Activated naive CD8-positive, alpha-beta T cell treated with anti-CD3 and anti-CD28 coated beads, Interleukin-2, amount 50 U/mL, for 24 hours (primary cell): ENCODE data around the gene DYSF.

Experiments
- ATAC-seq: fragments of 150-1000 bp; cut with Tn5 transposase; one replicate; pipeline ENCODE4 v1.10.0; 2021
- DNase-seq: peaks from one replicate; pipeline ENCODE4 v3.0.0; 2021
- H3K27ac Mint-ChIP-seq: one replicate; pipeline ENCODE4 v1.8.0; 2021; ENCODE audit warnings: mild to moderate bottlenecking, mixed read lengths
- H3K27me3 Mint-ChIP-seq: one replicate; pipeline ENCODE4 v1.8.0; 2021; ENCODE audit warnings: mixed read lengths
- H3K36me3 Mint-ChIP-seq: one replicate; pipeline ENCODE4 v1.8.0; 2021; ENCODE audit warnings: low read depth, mixed read lengths
- H3K4me1 Mint-ChIP-seq: one replicate; pipeline ENCODE4 v1.8.0; 2021; ENCODE audit warnings: mixed read lengths
- H3K4me3 Mint-ChIP-seq: one replicate; pipeline ENCODE4 v1.8.0; 2021; ENCODE audit warnings: mild to moderate bottlenecking, moderate library complexity, mixed read lengths
- H3K9me3 Mint-ChIP-seq: one replicate; pipeline ENCODE4 v1.8.0; 2021; ENCODE audit warnings: mixed read lengths

DYSF gene

DNA sequence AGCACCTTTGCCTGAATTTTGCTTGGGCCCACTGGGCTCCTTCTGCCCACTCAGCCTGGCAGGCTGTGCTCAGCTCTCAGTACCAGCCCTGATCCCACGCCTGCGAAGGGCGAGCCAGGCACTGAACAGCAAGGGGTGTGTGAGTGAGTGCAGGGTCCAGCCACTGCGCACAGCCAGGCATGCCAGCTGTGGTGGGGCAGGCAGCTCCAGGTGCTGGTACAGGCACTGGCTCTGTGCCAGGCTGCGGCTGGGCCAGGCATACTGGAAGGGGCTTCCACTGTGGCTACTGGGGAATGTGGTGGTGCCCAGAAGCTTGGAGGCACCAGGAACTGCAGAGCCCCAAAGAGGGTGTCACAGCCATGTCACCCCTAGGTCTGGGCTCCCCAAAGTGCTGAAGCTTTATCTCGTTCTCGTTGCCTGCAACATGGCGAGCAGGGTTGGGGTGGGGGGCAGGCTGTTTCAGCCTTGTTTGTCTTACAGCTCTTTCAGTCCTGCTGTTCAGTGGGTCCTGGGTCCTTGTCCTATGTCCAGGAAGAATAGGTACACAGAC is 8.8 kb downstream of the DYSF start:
- no peak for ATAC-seq
- no peak for DNase-seq
- no peak overlapping the region for H3K27ac Mint-ChIP-seq
- no peaks in the 10 kb centered on the region for H3K9me3 Mint-ChIP-seq
- H3K4me1 Mint-ChIP-seq, result peaks cover 5% of the 10 kb centered on the region
- no peaks in the 10 kb centered on the region for H3K36me3 Mint-ChIP-seq
- H3K27me3 Mint-ChIP-seq, result peaks cover 8% of the 10 kb centered on the region
- H3K4me3 Mint-ChIP-seq, result no peak overlapping the region

DNA sequence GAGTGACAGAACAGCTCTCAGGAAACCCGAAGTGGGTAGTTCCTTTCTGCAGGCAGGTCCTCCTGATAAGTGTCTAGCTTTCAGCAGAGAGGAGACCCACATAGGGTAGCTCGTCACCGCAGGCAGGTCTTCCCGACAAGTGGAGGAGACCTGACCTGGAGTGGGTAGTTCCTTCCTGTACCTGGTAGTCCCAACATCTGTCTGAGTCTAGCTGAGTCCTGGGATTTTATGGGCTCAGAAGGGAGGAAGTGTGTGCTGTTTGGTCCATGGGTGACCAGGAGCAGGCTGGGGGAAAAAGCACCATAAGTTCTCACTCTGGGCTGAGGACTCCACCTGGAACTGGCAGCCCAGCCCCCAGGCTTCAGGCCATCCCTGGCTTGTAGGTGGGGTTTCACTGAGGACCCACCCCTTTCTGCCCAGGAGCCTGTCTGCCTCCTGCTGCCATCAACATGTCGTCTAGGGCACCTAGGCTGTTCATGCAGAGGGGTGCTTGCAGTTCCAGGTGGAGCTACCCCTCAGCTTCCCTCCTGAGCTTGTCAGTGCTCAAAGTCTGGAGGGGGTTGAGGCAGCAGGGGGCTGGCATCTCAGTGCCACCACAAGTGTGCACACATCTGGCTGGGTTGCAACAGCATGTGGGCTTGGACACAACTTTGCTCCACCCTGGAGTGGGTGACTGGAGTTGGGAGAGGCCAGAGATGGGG is 9.4 kb downstream of the DYSF start:
- ATAC-seq, result no peak
- H3K36me3 Mint-ChIP-seq, result no peaks in the 10 kb centered on the region

DNA sequence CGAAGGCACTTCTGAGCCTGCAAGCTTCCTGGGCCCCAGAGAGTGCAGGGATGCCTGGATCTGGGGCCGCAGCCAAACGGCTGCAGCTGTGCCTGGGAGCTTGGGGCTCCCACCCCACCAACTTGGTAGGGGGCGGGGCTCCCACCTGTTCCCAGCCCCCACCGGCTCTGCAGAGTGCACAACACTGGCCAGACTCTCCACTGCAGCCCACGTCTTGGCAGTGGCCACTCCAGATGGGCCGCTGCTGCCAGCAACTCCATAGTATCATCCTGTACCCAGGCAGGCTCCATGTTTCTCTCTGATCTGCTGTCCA is 9.9 kb downstream of the DYSF start:
- Mint-ChIP-seq H3K9me3 (no peaks in the 10 kb centered on the region), H3K27me3 (peaks cover 16% of the 10 kb centered on the region), H3K4me1 (peaks cover 6% of the 10 kb centered on the region), H3K27ac (no peak overlapping the region), H3K4me3 (no peak overlapping the region), H3K36me3 (no peaks in the 10 kb centered on the region)
- no peak for ATAC-seq
- no peak for DNase-seq

More for the DNA sequence above, 9.4 kb downstream of the DYSF start:
- Mint-ChIP-seq H3K4me1 (peaks cover 6% of the 10 kb centered on the region), H3K27me3 (peaks cover 11% of the 10 kb centered on the region), H3K27ac (no peak overlapping the region), H3K9me3 (no peaks in the 10 kb centered on the region), H3K4me3 (no peak overlapping the region)
- no peak for DNase-seq

DNA sequence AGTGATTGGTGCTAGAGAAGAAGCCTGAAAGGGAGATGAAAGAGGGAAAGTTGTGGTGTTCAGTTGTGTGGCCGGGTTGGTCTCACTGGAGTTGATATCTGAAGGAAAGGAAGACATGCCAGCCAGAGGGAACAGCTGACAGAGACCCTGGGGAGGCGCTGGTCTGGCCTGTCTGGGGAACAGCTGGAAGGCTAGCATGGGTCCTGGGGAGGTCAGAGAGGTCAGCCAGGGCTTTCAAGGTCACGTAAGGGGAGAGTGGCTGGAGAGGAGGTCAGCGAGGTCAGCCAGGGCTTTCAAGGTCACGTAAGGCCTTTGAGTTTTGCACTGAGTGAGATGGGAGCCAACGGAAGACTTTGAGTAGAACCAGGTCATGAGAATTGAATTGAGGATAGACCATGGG is 11.0 kb downstream of the DYSF start:
- Mint-ChIP-seq H3K36me3 (no peaks in the 10 kb centered on the region), H3K9me3 (no peaks in the 10 kb centered on the region), H3K27ac (no peak overlapping the region), H3K4me3 (no peak overlapping the region), H3K27me3 (peaks cover 26% of the 10 kb centered on the region), H3K4me1 (peaks cover 6% of the 10 kb centered on the region)
- DNase-seq (no peak), ATAC-seq (no peak)

DNA sequence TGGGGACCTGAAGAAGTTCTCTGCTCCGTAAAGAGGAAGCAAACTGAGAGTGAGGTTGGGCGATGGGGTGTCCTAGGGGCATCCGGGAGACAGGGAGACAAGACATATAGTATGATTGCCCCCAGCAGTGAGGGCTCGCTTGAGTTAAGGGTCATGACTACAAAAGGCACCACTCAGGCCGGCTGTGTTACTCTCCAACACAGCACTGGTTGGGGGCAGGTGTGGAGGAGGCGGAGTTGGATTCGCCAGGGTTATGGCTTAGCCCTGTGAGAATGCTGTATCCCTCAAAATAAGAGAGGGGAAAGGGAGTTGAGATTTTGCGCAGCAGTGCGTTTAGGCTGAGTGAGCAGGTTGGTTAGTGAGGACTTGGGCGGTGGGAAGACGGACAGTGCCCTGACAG is 12.0 kb downstream of the DYSF start:
- Mint-ChIP-seq H3K27ac (no peak overlapping the region), H3K36me3 (no peaks in the 10 kb centered on the region), H3K9me3 (no peaks in the 10 kb centered on the region), H3K4me3 (no peak overlapping the region), H3K4me1 (peaks cover 6% of the 10 kb centered on the region), H3K27me3 (peaks cover 32% of the 10 kb centered on the region)
- no peak for DNase-seq
- no peak for ATAC-seq

DNA sequence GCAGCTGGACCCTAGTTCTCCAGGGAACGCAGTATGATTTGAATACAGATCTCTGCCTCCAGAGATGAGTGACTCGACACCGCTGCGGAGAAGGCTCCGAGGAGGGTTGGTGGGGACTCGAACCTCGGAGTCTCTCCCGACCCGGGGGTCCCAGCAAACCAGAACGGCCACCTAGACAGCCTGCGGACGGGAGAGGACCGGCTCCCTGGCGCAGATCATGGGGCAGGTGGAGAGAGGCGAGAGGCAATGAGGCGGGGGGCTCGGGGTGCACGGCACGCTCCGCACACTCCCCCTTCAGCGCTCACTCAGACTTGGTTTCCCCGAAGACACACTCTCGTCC is 12.6 kb downstream of the DYSF start:
- Mint-ChIP-seq H3K4me1 (peaks cover 6% of the 10 kb centered on the region), H3K4me3 (no peak overlapping the region), H3K9me3 (no peaks in the 10 kb centered on the region), H3K27ac (no peak overlapping the region), H3K36me3 (no peaks in the 10 kb centered on the region), H3K27me3 (peaks cover 34% of the 10 kb centered on the region)
- DNase-seq (no peak), ATAC-seq (no peak)

DNA sequence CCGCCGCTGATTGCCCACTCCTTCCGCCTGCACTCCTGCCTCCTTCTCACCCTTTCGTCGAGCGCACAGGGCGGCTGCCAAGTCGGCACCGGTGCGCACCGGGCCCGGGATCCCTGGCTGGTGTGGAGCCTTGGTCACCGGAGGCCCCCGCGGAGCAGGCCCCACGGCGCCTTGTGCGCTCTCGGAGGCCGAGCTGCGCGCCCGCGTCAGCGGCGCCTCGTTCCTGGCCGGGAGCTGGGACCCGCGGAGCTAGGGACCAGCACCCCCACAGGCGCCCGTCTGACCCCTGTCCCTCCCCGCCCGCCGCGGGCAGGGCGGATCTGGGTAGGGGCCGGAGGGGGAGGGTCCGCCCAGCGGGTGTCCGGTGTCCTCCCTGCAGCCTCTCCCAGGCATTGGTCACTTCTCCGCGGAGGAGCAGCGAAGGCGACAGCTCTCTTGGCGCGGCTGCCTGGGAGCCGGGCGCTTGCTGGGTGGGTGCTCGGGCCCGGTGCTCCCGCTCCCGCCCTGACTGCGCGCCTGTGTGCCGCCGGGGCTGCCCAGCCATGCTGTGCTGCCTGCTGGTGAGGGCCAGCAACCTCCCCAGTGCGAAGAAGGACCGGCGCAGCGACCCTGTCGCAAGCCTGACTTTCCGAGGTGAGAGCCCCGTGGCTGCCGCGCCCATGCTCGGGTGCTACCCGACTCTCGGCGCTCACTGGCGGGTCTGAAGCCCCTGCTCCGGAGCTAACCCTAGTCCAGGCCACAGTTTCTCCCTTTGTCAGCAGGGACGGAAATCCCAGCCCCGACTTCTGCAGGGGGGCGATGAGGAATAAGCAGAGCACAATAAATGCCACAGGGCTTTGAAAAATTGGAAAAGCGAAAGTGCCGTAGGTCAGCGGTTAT is 13.2 kb downstream of the DYSF start:
- DNase-seq, result no peak
- ATAC-seq, result peak; percentile 12
- no peaks in the 10 kb centered on the region for H3K9me3 Mint-ChIP-seq
- no peaks in the 10 kb centered on the region for H3K36me3 Mint-ChIP-seq
- peaks cover 34% of the 10 kb centered on the region for H3K27me3 Mint-ChIP-seq
- H3K27ac Mint-ChIP-seq, result no peak overlapping the region
- H3K4me3 Mint-ChIP-seq, result peak overlapping the region; percentile 75
- H3K4me1 Mint-ChIP-seq, result peaks cover 6% of the 10 kb centered on the region

DNA sequence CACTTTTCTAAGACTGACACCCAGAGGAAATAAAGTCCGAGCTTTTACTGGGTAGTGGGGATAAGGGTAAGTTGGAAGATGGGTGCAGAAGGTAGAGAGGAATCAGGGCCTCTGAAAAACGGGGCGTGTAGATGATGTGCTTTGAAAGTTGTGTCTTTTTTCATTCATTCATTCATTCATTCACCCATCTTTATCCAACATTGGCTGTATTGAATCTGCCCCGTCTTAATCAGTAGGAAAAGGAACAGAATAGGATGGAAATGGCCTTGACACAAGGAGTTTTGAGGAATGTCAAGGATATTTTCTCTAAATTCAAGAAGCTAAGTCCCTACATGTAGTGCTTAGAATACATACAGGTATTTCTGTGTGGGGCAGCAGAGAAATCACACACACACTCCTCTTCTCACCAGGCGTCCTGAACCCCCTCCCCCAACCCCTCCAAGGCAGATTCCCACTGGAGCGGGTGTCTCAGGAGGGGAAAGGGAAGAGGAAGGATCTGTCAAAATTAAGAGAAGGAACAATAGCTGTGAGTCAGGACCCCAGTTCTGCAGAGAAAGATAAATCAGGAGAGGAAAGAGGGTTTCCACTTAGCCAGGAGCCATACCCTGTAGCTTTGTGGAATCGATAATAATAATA is 13.9 kb downstream of the DYSF start:
- no peak for ATAC-seq
- H3K27me3 Mint-ChIP-seq, result peaks cover 34% of the 10 kb centered on the region

DNA sequence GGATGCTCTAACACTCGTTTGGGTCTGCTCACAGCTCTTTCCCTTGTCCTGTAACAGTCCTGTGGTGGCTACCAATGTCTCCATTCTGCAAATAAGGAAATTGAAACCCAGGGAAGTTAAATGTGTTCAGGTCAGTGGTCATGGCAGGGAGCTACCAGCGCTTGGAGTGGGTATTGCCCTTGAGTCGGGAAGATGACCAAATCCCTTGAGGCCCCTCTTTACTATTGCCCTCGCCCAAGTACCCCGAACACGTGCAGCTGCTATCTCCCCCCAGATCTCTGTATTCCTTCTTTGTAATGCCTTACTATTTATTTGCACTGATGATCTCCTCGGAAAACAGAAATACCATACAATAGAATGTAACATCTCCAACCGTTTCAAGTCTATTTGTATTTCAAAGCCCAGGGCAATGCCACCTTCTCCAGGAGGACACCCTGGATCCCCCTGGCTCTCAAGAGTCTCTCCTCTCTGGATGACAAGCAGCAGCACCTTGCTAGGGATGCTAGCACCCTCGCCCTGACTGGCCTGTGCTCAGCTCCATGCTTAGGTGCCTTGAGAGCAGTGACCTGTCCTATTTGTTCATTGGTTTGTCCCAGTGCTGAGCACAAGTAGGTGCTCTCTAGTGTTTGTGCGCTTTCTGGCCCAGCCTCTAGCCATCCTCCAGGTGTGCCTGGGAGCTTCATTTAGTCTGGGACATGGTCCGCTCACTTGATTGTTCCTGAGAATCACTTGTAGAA is 15.1 kb downstream of the DYSF start:
- Mint-ChIP-seq H3K4me1 (peaks cover 6% of the 10 kb centered on the region), H3K27me3 (peaks cover 37% of the 10 kb centered on the region), H3K36me3 (no peaks in the 10 kb centered on the region), H3K4me3 (no peak overlapping the region), H3K27ac (no peak overlapping the region), H3K9me3 (no peaks in the 10 kb centered on the region)
- ATAC-seq (no peak), DNase-seq (no peak)

More for the DNA sequence above, 13.9 kb downstream of the DYSF start:
- peaks cover 6% of the 10 kb centered on the region for H3K4me1 Mint-ChIP-seq
- H3K36me3 Mint-ChIP-seq, result no peaks in the 10 kb centered on the region
- peak overlapping the region; percentile 75 for H3K4me3 Mint-ChIP-seq
- H3K9me3 Mint-ChIP-seq, result no peaks in the 10 kb centered on the region
- DNase-seq, result no peak
- no peak overlapping the region for H3K27ac Mint-ChIP-seq

DNA sequence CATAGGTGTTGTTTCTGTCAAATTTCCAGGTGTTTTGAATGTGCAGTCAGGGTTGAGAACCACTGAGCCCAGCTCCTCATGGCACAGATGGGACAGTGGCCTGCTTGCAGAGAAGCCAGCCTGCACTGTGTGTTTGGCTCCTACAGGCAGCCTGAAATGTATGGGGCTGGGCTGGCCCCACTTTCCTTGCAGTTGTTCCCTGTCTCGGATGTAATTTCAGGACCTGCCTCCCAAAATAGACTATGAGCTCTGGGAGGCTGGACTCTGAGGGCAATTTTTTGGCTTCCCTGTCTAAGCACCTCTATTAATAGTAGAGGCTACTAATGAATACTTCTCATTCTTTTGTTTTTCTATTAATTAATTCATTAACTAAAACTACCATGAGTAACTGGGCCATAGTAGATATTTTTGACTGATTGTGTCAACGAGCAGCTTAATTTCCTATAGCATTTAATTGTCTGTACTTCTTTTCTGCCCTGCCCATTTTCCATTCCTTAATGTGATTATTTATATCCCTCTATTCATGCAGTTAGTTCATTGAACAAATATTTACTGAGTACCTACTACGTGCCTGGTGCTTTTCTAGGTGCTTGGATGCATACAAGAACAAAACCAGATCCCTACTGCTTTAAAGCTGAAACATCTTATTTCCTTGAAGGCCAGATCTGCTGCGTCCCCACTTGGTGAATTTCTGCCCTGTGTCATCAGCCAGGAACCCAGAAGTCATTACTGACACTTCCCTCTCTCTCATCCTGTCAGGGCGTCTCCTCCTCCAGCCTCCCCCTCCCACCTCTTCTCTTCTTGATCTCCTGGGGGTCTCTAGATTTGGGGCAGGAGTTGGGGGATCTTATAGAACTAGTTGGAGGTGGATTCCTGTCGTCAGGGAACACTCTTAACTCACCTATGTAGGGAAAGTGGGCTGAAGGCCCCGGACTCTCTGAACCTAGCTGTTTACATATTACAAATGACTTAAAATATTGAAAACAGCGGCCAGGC is 16.3 kb downstream of the DYSF start:
- Mint-ChIP-seq H3K36me3 (no peaks in the 10 kb centered on the region), H3K27ac (no peak overlapping the region), H3K9me3 (no peaks in the 10 kb centered on the region), H3K4me3 (no peak overlapping the region), H3K4me1 (peaks cover 6% of the 10 kb centered on the region), H3K27me3 (peaks cover 37% of the 10 kb centered on the region)
- no peak for ATAC-seq
- DNase-seq, result no peak

DNA sequence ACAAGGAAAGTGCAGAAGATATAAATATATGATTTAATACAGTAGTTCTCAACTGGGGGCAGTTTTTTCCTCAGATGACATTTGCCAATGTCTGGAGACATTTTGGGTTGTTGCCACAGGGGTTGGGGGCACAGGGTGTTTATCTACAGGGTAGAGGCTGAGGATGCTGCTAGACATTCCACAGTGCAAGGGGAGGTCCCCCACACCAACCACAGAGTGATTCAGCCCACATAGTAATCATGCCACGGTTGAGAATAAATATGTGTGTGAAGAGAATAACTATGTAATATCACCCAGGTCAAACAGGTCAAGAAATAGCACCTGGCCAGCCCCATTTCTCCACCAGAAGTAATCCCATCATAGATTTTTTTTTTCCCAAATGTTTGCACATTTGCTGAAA is 17.9 kb downstream of the DYSF start:
- no peaks in the 10 kb centered on the region for H3K9me3 Mint-ChIP-seq
- H3K4me1 Mint-ChIP-seq, result peaks cover 6% of the 10 kb centered on the region
- H3K27ac Mint-ChIP-seq, result no peak overlapping the region
- ATAC-seq (peak; percentile 88), DNase-seq (no peak)
- H3K4me3 Mint-ChIP-seq, result no peak overlapping the region
- peaks cover 41% of the 10 kb centered on the region for H3K27me3 Mint-ChIP-seq
- H3K36me3 Mint-ChIP-seq, result no peaks in the 10 kb centered on the region

DNA sequence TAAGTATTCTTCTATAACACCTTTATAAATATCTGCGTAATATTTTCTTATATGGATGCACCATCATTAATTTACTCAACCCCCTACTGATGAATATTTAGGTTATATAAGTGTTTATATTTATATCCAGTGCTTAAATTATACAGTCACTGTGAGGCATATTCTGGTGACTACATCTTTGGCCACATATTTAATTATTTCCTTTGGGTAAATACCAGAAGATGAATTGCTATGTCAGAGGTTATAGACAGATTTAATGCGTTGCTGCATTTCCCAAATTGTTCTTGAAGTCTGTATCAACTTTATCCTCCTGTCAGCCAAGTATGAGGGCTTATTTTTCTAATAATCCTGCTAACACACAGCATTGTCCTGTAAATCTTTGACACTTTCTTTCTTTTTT is 18.7 kb downstream of the DYSF start:
- Mint-ChIP-seq H3K27me3 (peaks cover 38% of the 10 kb centered on the region), H3K4me3 (no peak overlapping the region), H3K36me3 (no peaks in the 10 kb centered on the region), H3K4me1 (peaks cover 3% of the 10 kb centered on the region), H3K27ac (no peak overlapping the region), H3K9me3 (no peaks in the 10 kb centered on the region)
- no peak for DNase-seq
- no peak for ATAC-seq

DNA sequence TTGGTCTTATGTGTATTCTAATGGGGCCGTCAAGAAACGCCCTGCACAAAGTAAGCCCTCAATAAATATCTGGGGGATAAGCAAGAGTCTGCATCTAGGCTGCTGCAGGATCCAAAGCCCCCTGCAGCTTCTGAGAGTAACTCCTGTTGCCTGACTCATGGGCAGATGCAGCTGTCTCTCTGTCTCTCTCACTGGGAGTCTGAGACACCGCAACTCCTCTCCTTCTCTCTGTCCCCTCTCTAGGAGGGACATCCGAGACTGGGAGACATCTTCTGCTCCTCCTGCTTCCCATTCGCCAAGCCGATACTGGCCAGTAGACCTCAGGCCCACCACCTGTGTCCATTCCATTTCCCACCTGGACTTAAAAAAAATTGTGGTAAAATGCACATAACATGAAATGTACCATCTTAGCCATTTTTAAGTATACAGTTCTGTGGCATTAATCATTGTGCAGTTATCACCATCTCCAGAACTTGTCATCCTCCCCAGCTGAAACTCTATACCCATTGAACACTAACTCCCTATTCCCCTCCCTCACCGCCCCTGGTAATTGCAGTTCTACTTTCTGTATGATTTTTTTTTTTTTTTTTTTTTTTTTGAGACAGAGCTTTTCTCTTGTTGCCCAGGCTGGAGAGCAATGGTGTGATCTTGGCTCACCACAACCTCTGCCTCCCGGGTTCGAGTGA is 20.1 kb downstream of the DYSF start:
- no peak overlapping the region for H3K27ac Mint-ChIP-seq
- H3K4me1 Mint-ChIP-seq, result no peaks in the 10 kb centered on the region
- H3K36me3 Mint-ChIP-seq, result no peaks in the 10 kb centered on the region
- peaks cover 23% of the 10 kb centered on the region for H3K27me3 Mint-ChIP-seq
- H3K4me3 Mint-ChIP-seq, result no peak overlapping the region
- H3K9me3 Mint-ChIP-seq, result no peaks in the 10 kb centered on the region
- DNase-seq (no peak), ATAC-seq (no peak)
